ENCODE data around the gene POP7. TPM values are rescaled to one million over a fixed set of nuclear protein-coding genes. Genes with fewer than 3 reads are reported as not detected.

The POP7 gene
- total and polyA plus RNA-seq, 2 of the 4 experiments (the other 2 are of a cell fraction) = 14.9 to 38.0 TPM

DNA sequence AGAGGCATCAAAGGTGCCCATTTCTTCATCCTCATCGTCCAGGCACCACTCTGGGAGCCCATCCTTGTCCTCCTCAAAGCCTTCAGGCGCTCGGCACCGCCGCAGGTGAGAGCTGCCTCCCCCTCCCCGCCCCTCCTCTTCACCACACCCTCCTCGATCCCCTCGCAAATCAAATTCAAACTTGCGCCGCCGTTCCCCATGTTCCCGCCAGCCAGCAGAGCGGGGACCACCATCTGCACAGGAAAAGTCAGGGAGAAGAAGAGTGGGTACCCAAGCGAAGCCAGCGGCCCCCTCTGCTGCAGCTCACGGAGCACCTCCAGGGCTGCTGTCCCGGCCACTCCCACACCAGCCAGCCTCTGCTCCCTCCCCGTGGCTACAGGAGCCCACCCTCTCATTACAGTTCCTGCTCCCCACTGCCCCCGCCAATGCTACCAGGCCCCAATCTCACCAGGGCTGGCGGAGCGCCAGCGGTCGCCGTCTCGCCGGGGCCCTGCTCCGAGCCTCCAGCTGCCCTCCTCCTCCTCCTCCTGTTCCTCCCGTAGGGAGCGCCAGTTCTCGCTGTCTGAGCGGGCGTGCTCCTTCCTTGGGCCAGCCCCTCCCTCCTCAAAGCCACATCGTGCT is 19.6 kb upstream of the POP7 start:
- ATAC-seq (ENCODE audit: low read depth) (no peak), DNase-seq (no peak)
- Histone ChIP-seq H3K27ac (ENCODE audit: insufficient read depth, low read length) (no peak overlapping the region), H3K9me3 (ENCODE audit: control insufficient read depth, insufficient read depth, low read length) (no peaks in the 10 kb centered on the region), H3K4me1 (ENCODE audit: control insufficient read depth, insufficient read depth, low read length) (peaks cover 13% of the 10 kb centered on the region), H3K4me3 (ENCODE audit: insufficient read depth, low read depth, low read length) (no peak overlapping the region), H2AFZ (replicated peaks; ENCODE audit: low read length, poor library complexity) (no peak overlapping the region), H3K18ac (ENCODE audit: low read depth, low read length) (no peak overlapping the region), H2BK5ac (ENCODE audit: low read depth, low read length, poor library complexity, severe bottlenecking) (no peak overlapping the region), H3K27me3 (ENCODE audit: control insufficient read depth, insufficient read depth, low read length) (no peaks in the 10 kb centered on the region), H2BK15ac (ENCODE audit: low read depth, low read length) (no peak overlapping the region), H2AK5ac (ENCODE audit: low read depth, low read length) (no peak overlapping the region), H2AK9ac (replicated peaks; ENCODE audit: low read depth, low read length, poor library complexity) (no peak overlapping the region), H3K9me1 (ENCODE audit: insufficient read depth, low read length) (no peaks in the 10 kb centered on the region), H4K20me1 (ENCODE audit: insufficient read depth, low read length) (peaks cover 48% of the 10 kb centered on the region), H4K8ac (ENCODE audit: low read depth in 2 of 2, low read length in 2 of 2) (no peak overlapping the region), H3K4ac (ENCODE audit: low read depth, low read length) (no peak overlapping the region), H3K14ac (replicated peaks; ENCODE audit: low read depth, low read length) (no peak overlapping the region), H3K56ac (ENCODE audit: extremely low read depth, insufficient read depth, low read length) (no peak overlapping the region), H3K4me2 (ENCODE audit: low read depth, low read length) (no peak overlapping the region), H3K23ac (ENCODE audit: low read depth, low read length) (no peak overlapping the region), H2BK120ac (ENCODE audit: low read depth, low read length) (no peak overlapping the region), H3K79me1 (ENCODE audit: low read depth in 1 of 2, low read length in 2 of 2) (peaks cover 12 to 38% of the 10 kb centered on the region in 2 experiments; a peak in 3 of 4 replicates), H4K5ac (ENCODE audit: low read depth, low read length) (no peak overlapping the region), H4K91ac (ENCODE audit: insufficient read depth, low read depth, low read length) (no peak overlapping the region), H3K36me3 (ENCODE audit: control insufficient read depth, insufficient read depth, low read length) (peaks cover 73% of the 10 kb centered on the region), H2BK20ac (ENCODE audit: low read depth, low read length) (no peak overlapping the region), H3K9ac (ENCODE audit: low read depth, low read length) (no peak overlapping the region)
- CTCF ChIA-PET = no interaction called here
- dilution Hi-C loops (cut with HindIII; ENCODE audit: low sequenced_read_pairs, unreplicated experiment) (no loop called here), intact Hi-C loops (cut with micrococcal nuclease) (no loop called here), in situ Hi-C loops (cut with MboI; ENCODE audit: low sequenced_read_pairs) (no loop called here)
- 71% methylated on average over 15 of the region's 33 CpGs; no CpG with 5 or more reads in 1 of the 2 experiments for WGBS, 2 experiments (ENCODE audit: extremely low coverage in 2 of 2, insufficient read length in 1 of 2)
- TF ChIP-seq BHLHE40 (IDR thresholded peaks at IDR 0.05; ENCODE audit: low read depth, low read length) (no peak), MXI1 (IDR thresholded peaks at IDR 0.05; ENCODE audit: borderline replicate concordance, low read depth, low read length) (no peak), RFX5 (IDR thresholded peaks at IDR 0.05; ENCODE audit: low read depth, low read length) (no peak), SMC3 (IDR thresholded peaks at IDR 0.05; ENCODE audit: low read depth, low read length) (no peak), RCOR1 (IDR thresholded peaks at IDR 0.05; ENCODE audit: insufficient replicate concordance, low read length) (no peak)
- no TSS peak for BruUV-seq (replicated peaks)
- POLR2A ChIA-PET (ENCODE audit: unreplicated experiment) = no interaction called here

Measured in IMR-90 (cell line).